Tibial nerve (tissue), 3 donors: ENCODE results near the gene MFAP3L.

Experiments used
- CTCF ChIP-seq, 5 experiments: fragments of 200-600 bp in 3 of 5; fragments of 450-650 bp in 2 of 5; sonication (generic) in 3 of 5; IDR thresholded peaks; one replicate each; pipeline ENCODE4 v1.5.1; 2016 to 2019; ENCODE audit warnings: antibody characterized with exemption in 5 of 5, mild to moderate bottlenecking in 3 of 5, moderate library complexity in 2 of 5
- POLR2A ChIP-seq, 2 donors: fragments of 450-650 bp; IDR thresholded peaks; one replicate each; pipeline ENCODE4 v1.6.1; 2017; ENCODE audit warnings: antibody characterized with exemption in 2 of 2, mild to moderate bottlenecking in 2 of 2, moderate library complexity in 2 of 2

- TF ChIP-seq CTCF (IDR thresholded peaks at IDR 0.05) (no peak), POLR2A (IDR thresholded peaks at IDR 0.05) (no peak)
Observed at GRCh38 chr4:169996379-169997240, 29.6 kb downstream of the MFAP3L start.
